ENCODE results near the gene WDFY4. TPM values are rescaled to one million over a fixed set of nuclear protein-coding genes. Genes with fewer than 3 reads are reported as not detected.

Gene WDFY4
- polyA plus RNA-seq, 1 donor (not counting 4 experiments of a cell fraction or from before 2014, with no cell fraction given), result 0.04 TPM

DNA sequence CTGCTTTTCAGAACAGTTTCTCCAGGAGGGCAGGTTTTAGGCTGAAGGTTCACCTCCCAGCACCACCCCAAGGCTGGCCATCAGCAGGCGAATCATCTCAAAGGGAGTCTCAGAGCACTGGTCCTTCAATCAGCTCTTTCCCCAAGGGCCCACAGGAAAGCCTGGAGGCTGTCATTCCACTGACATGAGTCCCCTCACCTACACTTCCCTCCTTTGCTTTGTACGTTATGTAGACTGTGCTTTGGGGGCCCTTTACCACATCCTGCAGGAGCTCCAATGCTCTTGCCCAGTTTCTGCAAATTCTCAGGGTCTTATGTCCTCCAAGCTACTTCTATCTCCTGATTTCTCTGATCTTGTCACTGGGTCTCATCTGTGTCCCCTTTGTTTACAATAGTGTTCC, 15.4 kb downstream of the WDFY4 start:
- DNase-seq (ENCODE audit: low read depth, low spot score) (no peak), FAIRE-seq (no peak)
- no peaks in the 10 kb centered on the region for H3K79me2 ChIP-seq (ENCODE audit: control insufficient read depth, insufficient read depth, low read length)
- dilution Hi-C loops (cut with MboI; ENCODE audit: extremely low pct_ligation_motif_present, low sequenced_read_pairs), result no loop called here
- H3K4me3 ChIP-seq (ENCODE audit: control insufficient read depth in 2 of 3, extremely low read depth in 1 of 3, insufficient read depth in 2 of 3, low read depth in 1 of 3, low read length in 3 of 3), result no peak overlapping the region
- H3K4me2 ChIP-seq (ENCODE audit: control insufficient read depth, extremely low read depth, insufficient read depth, low read depth, low read length), result no peak overlapping the region
- H3K27ac ChIP-seq (ENCODE audit: control insufficient read depth, insufficient read depth, low read length), result no peak overlapping the region
- H2AFZ ChIP-seq (ENCODE audit: control insufficient read depth, low read length), result no peak overlapping the region
- H3K9me1 ChIP-seq (ENCODE audit: control insufficient read depth, extremely low read depth, insufficient read depth, low read length), result no peaks in the 10 kb centered on the region
- no peaks in the 10 kb centered on the region for H3K9me3 ChIP-seq (ENCODE audit: control insufficient read depth, low read depth, low read length)
- TF ChIP-seq EZH2 (IDR thresholded peaks at IDR 0.05; ENCODE audit: low read length), result no peak
- TF ChIP-seq, protein P1, sequence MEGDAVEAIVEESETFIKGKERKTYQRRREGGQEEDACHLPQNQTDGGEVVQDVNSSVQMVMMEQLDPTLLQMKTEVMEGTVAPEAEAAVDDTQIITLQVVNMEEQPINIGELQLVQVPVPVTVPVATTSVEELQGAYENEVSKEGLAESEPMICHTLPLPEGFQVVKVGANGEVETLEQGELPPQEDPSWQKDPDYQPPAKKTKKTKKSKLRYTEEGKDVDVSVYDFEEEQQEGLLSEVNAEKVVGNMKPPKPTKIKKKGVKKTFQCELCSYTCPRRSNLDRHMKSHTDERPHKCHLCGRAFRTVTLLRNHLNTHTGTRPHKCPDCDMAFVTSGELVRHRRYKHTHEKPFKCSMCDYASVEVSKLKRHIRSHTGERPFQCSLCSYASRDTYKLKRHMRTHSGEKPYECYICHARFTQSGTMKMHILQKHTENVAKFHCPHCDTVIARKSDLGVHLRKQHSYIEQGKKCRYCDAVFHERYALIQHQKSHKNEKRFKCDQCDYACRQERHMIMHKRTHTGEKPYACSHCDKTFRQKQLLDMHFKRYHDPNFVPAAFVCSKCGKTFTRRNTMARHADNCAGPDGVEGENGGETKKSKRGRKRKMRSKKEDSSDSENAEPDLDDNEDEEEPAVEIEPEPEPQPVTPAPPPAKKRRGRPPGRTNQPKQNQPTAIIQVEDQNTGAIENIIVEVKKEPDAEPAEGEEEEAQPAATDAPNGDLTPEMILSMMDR (optimal IDR thresholded peaks at IDR 0.05 in 1 of 3, IDR thresholded peaks at IDR 0.05 in 1 of 3, conservative IDR thresholded peaks at IDR 0.05 in 1 of 3; ENCODE audit: extremely low read depth in 1 of 3, insufficient read depth in 2 of 3, low read length in 3 of 3), result no peak
- H3K27me3 ChIP-seq (ENCODE audit: control insufficient read depth, extremely low read depth, insufficient read depth, low read length), result no peaks in the 10 kb centered on the region
- no peaks in the 10 kb centered on the region for H4K20me1 ChIP-seq (ENCODE audit: control insufficient read depth, extremely low read depth, insufficient read depth, low read length)
- no peaks in the 10 kb centered on the region for H3K36me3 ChIP-seq (ENCODE audit: control insufficient read depth in 2 of 2, extremely low read depth in 1 of 2, insufficient read depth in 2 of 2, low read length in 2 of 2)
- H3K4me1 ChIP-seq (ENCODE audit: control insufficient read depth, extremely low read depth, insufficient read depth, low read length), result no peaks in the 10 kb centered on the region
- no peak overlapping the region for H3K9ac ChIP-seq (ENCODE audit: control insufficient read depth, extremely low read depth, insufficient read depth, low read length)

DNA sequence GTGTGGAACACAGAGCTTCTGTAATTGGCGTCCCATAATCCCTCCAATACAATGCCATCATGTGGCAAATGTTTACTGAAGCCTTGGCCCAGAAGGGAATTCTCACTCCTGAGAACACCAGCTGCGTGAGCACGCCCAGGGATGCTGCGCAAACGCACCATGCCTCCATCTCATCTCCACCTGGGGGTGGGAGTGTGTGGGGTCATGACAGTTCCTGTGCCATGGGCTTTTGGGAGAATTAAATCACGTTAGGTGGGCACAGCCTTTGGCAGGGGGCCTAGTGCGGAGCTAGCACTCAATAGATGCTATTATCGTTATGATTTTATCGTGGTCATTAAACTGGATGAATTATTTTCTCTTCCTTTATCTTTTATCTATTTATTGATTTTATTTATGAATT, 15.8 kb downstream of the WDFY4 start:
- H3K27ac ChIP-seq (ENCODE audit: control insufficient read depth, insufficient read depth, low read length), result no peak overlapping the region
- no peaks in the 10 kb centered on the region for H3K9me3 ChIP-seq (ENCODE audit: control insufficient read depth, low read depth, low read length)
- H3K9ac ChIP-seq (ENCODE audit: control insufficient read depth, extremely low read depth, insufficient read depth, low read length), result no peak overlapping the region
- no peaks in the 10 kb centered on the region for H3K4me1 ChIP-seq (ENCODE audit: control insufficient read depth, extremely low read depth, insufficient read depth, low read length)
- dilution Hi-C loops (cut with MboI; ENCODE audit: extremely low pct_ligation_motif_present, low sequenced_read_pairs), result no loop called here
- H3K27me3 ChIP-seq (ENCODE audit: control insufficient read depth, extremely low read depth, insufficient read depth, low read length), result no peaks in the 10 kb centered on the region
- H3K79me2 ChIP-seq (ENCODE audit: control insufficient read depth, insufficient read depth, low read length), result no peaks in the 10 kb centered on the region
- H2AFZ ChIP-seq (ENCODE audit: control insufficient read depth, low read length), result no peak overlapping the region
- no peak overlapping the region for H3K4me2 ChIP-seq (ENCODE audit: control insufficient read depth, extremely low read depth, insufficient read depth, low read depth, low read length)
- TF ChIP-seq, protein P1 (optimal IDR thresholded peaks at IDR 0.05 in 1 of 3, IDR thresholded peaks at IDR 0.05 in 1 of 3, conservative IDR thresholded peaks at IDR 0.05 in 1 of 3; ENCODE audit: extremely low read depth in 1 of 3, insufficient read depth in 2 of 3, low read length in 3 of 3), result no peak
- TF ChIP-seq EZH2 (IDR thresholded peaks at IDR 0.05; ENCODE audit: low read length), result no peak
- no peaks in the 10 kb centered on the region for H4K20me1 ChIP-seq (ENCODE audit: control insufficient read depth, extremely low read depth, insufficient read depth, low read length)
- no peaks in the 10 kb centered on the region for H3K36me3 ChIP-seq (ENCODE audit: control insufficient read depth in 2 of 2, extremely low read depth in 1 of 2, insufficient read depth in 2 of 2, low read length in 2 of 2)
- H3K4me3 ChIP-seq (ENCODE audit: control insufficient read depth in 2 of 3, extremely low read depth in 1 of 3, insufficient read depth in 2 of 3, low read depth in 1 of 3, low read length in 3 of 3), result no peak overlapping the region
- FAIRE-seq (no peak), DNase-seq (ENCODE audit: low read depth, low spot score) (no peak)
- H3K9me1 ChIP-seq (ENCODE audit: control insufficient read depth, extremely low read depth, insufficient read depth, low read length), result no peaks in the 10 kb centered on the region

Data from keratinocyte (primary cell).